ENCODE results near the gene GHSR.

DNA sequence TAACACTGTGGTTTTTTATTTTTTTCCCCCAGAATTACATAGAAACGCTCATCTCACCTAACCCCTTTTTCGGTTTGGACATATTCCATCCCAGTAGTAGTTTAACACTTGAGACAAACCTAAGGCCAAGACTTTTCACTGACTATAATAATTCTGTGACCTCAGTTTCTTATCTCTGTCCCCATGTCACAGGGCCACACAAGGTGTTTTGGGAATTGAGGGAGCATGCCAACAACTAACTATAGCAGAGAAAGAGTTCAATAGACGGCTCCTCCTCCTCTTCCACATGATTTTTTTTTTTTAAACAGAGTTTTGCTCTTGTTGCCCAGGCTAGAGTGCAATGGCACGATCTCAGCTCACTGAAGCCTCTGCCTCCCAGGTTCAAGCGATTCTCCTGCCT lies 27.4 kb upstream of the GHSR start:
- TF ChIP-seq, protein P1, sequence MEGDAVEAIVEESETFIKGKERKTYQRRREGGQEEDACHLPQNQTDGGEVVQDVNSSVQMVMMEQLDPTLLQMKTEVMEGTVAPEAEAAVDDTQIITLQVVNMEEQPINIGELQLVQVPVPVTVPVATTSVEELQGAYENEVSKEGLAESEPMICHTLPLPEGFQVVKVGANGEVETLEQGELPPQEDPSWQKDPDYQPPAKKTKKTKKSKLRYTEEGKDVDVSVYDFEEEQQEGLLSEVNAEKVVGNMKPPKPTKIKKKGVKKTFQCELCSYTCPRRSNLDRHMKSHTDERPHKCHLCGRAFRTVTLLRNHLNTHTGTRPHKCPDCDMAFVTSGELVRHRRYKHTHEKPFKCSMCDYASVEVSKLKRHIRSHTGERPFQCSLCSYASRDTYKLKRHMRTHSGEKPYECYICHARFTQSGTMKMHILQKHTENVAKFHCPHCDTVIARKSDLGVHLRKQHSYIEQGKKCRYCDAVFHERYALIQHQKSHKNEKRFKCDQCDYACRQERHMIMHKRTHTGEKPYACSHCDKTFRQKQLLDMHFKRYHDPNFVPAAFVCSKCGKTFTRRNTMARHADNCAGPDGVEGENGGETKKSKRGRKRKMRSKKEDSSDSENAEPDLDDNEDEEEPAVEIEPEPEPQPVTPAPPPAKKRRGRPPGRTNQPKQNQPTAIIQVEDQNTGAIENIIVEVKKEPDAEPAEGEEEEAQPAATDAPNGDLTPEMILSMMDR (IDR thresholded peaks at IDR 0.05; ENCODE audit: borderline replicate concordance, extremely low read depth, low read length, poor library complexity, severe bottlenecking) = no peak
- no peak for TF ChIP-seq EZH2 (IDR thresholded peaks at IDR 0.05; ENCODE audit: borderline replicate concordance, low read depth, low read length, severe bottlenecking)

Measured in DND-41 (cell line).